Activated T-helper 1 cell treated with anti-CD3 and anti-CD28 coated beads, Interleukin-12 subunit alpha, Interleukin-12 subunit beta, Interleukin-2, Interleukin-4 antibody, amounts not matched to agents 30 ng/mL and 10 ng/mL and 1 ng/mL, durations not matched to agents 14 hours and 24 hours and 36 hours (primary cell): ENCODE measurements around the gene DNAAF3. TPM values are rescaled to one million over a fixed set of nuclear protein-coding genes. Genes with fewer than 3 reads are reported as not detected.

Experiments used
- DNase-seq: peaks from one replicate; pipeline ENCODE4 v3.0.0; 2021; ENCODE audit warnings: low spot score
- H3K27ac Mint-ChIP-seq: one replicate; pipeline ENCODE4 v1.8.0; 2021; ENCODE audit warnings: mild to moderate bottlenecking, mixed read lengths
- H3K27me3 Mint-ChIP-seq: one replicate; pipeline ENCODE4 v1.8.0; 2022; ENCODE audit warnings: mild to moderate bottlenecking, moderate library complexity, mixed read lengths; ENCODE audit not compliant: insufficient read depth
- H3K36me3 Mint-ChIP-seq: one replicate; pipeline ENCODE4 v1.8.0; 2021; ENCODE audit warnings: low read depth, mixed read lengths
- H3K4me1 Mint-ChIP-seq: one replicate; pipeline ENCODE4 v1.8.0; 2021; ENCODE audit warnings: low read depth, mixed read lengths
- H3K4me3 Mint-ChIP-seq: one replicate; pipeline ENCODE4 v1.8.0; 2021; ENCODE audit warnings: mild to moderate bottlenecking, moderate library complexity, mixed read lengths
- H3K9me3 Mint-ChIP-seq: one replicate; pipeline ENCODE4 v1.8.0; 2021; ENCODE audit warnings: mixed read lengths
- intact Hi-C: fragments of 100-400 bp; cut with micrococcal nuclease; formaldehyde crosslinking; loops from one replicate; pipeline ENCODE4 v1.15.1; 2024
- total RNA-seq: library from RNA; stranded (reverse); gene quantifications from 2 replicates; pipeline ENCODE4 v1.2.3, GENCODE V29; 2022

The DNAAF3 gene
- total RNA-seq, 1 donor from 2014 or later = 0.36 TPM

GRCh38 chr19:55116232-55116858 is 50.1 kb downstream of the DNAAF3 start:
- Mint-ChIP-seq H3K27ac (peak overlapping the region; percentile 89), H3K27me3 (peaks cover 4% of the 10 kb centered on the region), H3K36me3 (peaks cover 12% of the 10 kb centered on the region), H3K9me3 (no peaks in the 10 kb centered on the region), H3K4me1 (peaks cover 28% of the 10 kb centered on the region), H3K4me3 (peak overlapping the region; percentile 94)
- DNase-seq = peak; percentile 47
- intact Hi-C loops = loop anchor here (2.0 to 10.0 kb wide), 6 partner anchors 28 to 1196 kb away; partner anchors contain the start of genes DNAAF3, ZNF787 and ZSCAN5A

GRCh38 chr19:55115446-55116065 is 50.9 kb downstream of the DNAAF3 start:
- H3K9me3 Mint-ChIP-seq = no peaks in the 10 kb centered on the region
- H3K4me3 Mint-ChIP-seq = peak overlapping the region; percentile 94
- peaks cover 4% of the 10 kb centered on the region for H3K27me3 Mint-ChIP-seq
- DNase-seq = no peak
- peak overlapping the region; percentile 89 for H3K27ac Mint-ChIP-seq
- intact Hi-C loops = loop anchor here (2.0 to 10.0 kb wide), 6 partner anchors 27 to 1197 kb away; partner anchors contain the start of genes DNAAF3, ZNF787 and ZSCAN5A
- peaks cover 28% of the 10 kb centered on the region for H3K4me1 Mint-ChIP-seq
- H3K36me3 Mint-ChIP-seq = peaks cover 15% of the 10 kb centered on the region

GRCh38 chr19:55114566-55115145 is 51.8 kb downstream of the DNAAF3 start:
- peaks cover 28% of the 10 kb centered on the region for H3K4me1 Mint-ChIP-seq
- no peaks in the 10 kb centered on the region for H3K9me3 Mint-ChIP-seq
- H3K36me3 Mint-ChIP-seq = peaks cover 18% of the 10 kb centered on the region
- peak overlapping the region; percentile 94 for H3K4me3 Mint-ChIP-seq
- H3K27ac Mint-ChIP-seq = no peak overlapping the region
- intact Hi-C loops = loop anchor here (5.0 to 10.0 kb wide), 3 partner anchors 190 to 1198 kb away; partner anchors contain the start of genes ZNF787 and ZSCAN5A
- no peak for DNase-seq
- peaks cover 2% of the 10 kb centered on the region for H3K27me3 Mint-ChIP-seq

GRCh38 chr19:55113570-55114039 is 52.8 kb downstream of the DNAAF3 start:
- H3K36me3 Mint-ChIP-seq = peaks cover 22% of the 10 kb centered on the region
- no peak overlapping the region for H3K27ac Mint-ChIP-seq
- H3K4me3 Mint-ChIP-seq = no peak overlapping the region
- no peaks in the 10 kb centered on the region for H3K9me3 Mint-ChIP-seq
- no peaks in the 10 kb centered on the region for H3K27me3 Mint-ChIP-seq
- no peak for DNase-seq
- peaks cover 23% of the 10 kb centered on the region for H3K4me1 Mint-ChIP-seq
- intact Hi-C loops = loop anchor here (10.0 kb wide), 1 partner anchor 191 kb away; no protein-coding TSS in a partner anchor

GRCh38 chr19:55112777-55113569 is 53.4 kb downstream of the DNAAF3 start:
- Mint-ChIP-seq H3K36me3 (peaks cover 24% of the 10 kb centered on the region), H3K9me3 (no peaks in the 10 kb centered on the region), H3K4me1 (peaks cover 23% of the 10 kb centered on the region), H3K27ac (no peak overlapping the region), H3K4me3 (no peak overlapping the region), H3K27me3 (no peaks in the 10 kb centered on the region)
- intact Hi-C loops = loop anchor here (10.0 kb wide), 1 partner anchor 192 kb away; no protein-coding TSS in a partner anchor
- no peak for DNase-seq

- Mint-ChIP-seq H3K4me3 (no peak overlapping the region), H3K36me3 (peaks cover 21% of the 10 kb centered on the region), H3K27ac (no peak overlapping the region), H3K27me3 (no peaks in the 10 kb centered on the region), H3K4me1 (peaks cover 19% of the 10 kb centered on the region), H3K9me3 (no peaks in the 10 kb centered on the region)
- DNase-seq = no peak
- intact Hi-C loops = loop anchor here (10.0 kb wide), 1 partner anchor 192 kb away; no protein-coding TSS in a partner anchor
Observed at GRCh38 chr19:55112246-55112776, 54.1 kb downstream of the DNAAF3 start.

GRCh38 chr19:55111238-55111831 is 55.1 kb downstream of the DNAAF3 start:
- intact Hi-C loops = loop anchor here (10.0 kb wide), 1 partner anchor 193 kb away; no protein-coding TSS in a partner anchor
- Mint-ChIP-seq H3K27ac (no peak overlapping the region), H3K9me3 (no peaks in the 10 kb centered on the region), H3K36me3 (peaks cover 21% of the 10 kb centered on the region), H3K4me1 (peaks cover 14% of the 10 kb centered on the region), H3K27me3 (no peaks in the 10 kb centered on the region), H3K4me3 (no peak overlapping the region)
- DNase-seq = no peak

GRCh38 chr19:55109527-55110291 is 56.7 kb downstream of the DNAAF3 start:
- no peak overlapping the region for H3K4me3 Mint-ChIP-seq
- H3K27ac Mint-ChIP-seq = no peak overlapping the region
- no peaks in the 10 kb centered on the region for H3K27me3 Mint-ChIP-seq
- intact Hi-C loops = loop anchor here (10.0 kb wide), 1 partner anchor 195 kb away; no protein-coding TSS in a partner anchor
- no peaks in the 10 kb centered on the region for H3K4me1 Mint-ChIP-seq
- no peak for DNase-seq
- no peaks in the 10 kb centered on the region for H3K9me3 Mint-ChIP-seq
- peaks cover 24% of the 10 kb centered on the region for H3K36me3 Mint-ChIP-seq

Other genes with a start within 250 kb of the DNAAF3 start
- gene NLRP7, start 219.1 kb downstream of the DNAAF3 start, total RNA-seq = not detected in 2 replicates
- gene NLRP2, start 200.2 kb downstream of the DNAAF3 start, total RNA-seq = 16.8 and 19.8 TPM in 2 replicates
- 0.59 TPM in 1 of 2 replicates, not detected in the other for gene GP6, start 128.3 kb downstream of the DNAAF3 start, total RNA-seq
- 21.7 and 26.4 TPM in 2 replicates for gene RDH13, start 103.5 kb downstream of the DNAAF3 start, total RNA-seq
- 3.3 and 6.0 TPM in 2 replicates for gene EPS8L1, start 90.7 kb downstream of the DNAAF3 start, total RNA-seq
- gene PPP1R12C, start 49.0 kb downstream of the DNAAF3 start, total RNA-seq = 114 and 115 TPM in 2 replicates
- not detected in 2 replicates for gene TNNT1, start 17.4 kb downstream of the DNAAF3 start, total RNA-seq
- gene TNNI3, start 8.9 kb downstream of the DNAAF3 start, total RNA-seq = not detected in 2 replicates
- gene SYT5, start 13.7 kb upstream of the DNAAF3 start, total RNA-seq = not detected in 2 replicates
- gene PTPRH, start 42.9 kb upstream of the DNAAF3 start, total RNA-seq = 0.16 TPM in 1 of 2 replicates, not detected in the other
- 7.7 and 8.3 TPM in 2 replicates for gene TMEM86B, start 62.1 kb upstream of the DNAAF3 start, total RNA-seq
- 200 and 202 TPM in 2 replicates for gene PPP6R1, start 92.4 kb upstream of the DNAAF3 start, total RNA-seq
- gene HSPBP1, start 113.5 kb upstream of the DNAAF3 start, total RNA-seq = 66.4 and 69.6 TPM in 2 replicates
- gene BRSK1, start 117.4 kb upstream of the DNAAF3 start, total RNA-seq = 7.8 and 8.4 TPM in 2 replicates
- 0.71 TPM in 1 of 2 replicates, not detected in the other for gene TMEM150B, start 158.7 kb upstream of the DNAAF3 start, total RNA-seq
- gene KMT5C, start 173.3 kb upstream of the DNAAF3 start, total RNA-seq = 29.1 and 29.9 TPM in 2 replicates
- 0.26 TPM in 1 of 2 replicates, not detected in the other for gene COX6B2, start 188.1 kb upstream of the DNAAF3 start, total RNA-seq
- 0.05 TPM in 1 of 2 replicates, not detected in the other for gene GARIN5B, start 196.6 kb upstream of the DNAAF3 start, total RNA-seq
- gene IL11, start 203.8 kb upstream of the DNAAF3 start, total RNA-seq = 0.34 TPM in 1 of 2 replicates, not detected in the other
- gene TMEM190, start 210.2 kb upstream of the DNAAF3 start, total RNA-seq = not detected in 2 replicates
- gene TMEM238, start 217.7 kb upstream of the DNAAF3 start, total RNA-seq = 9.7 and 10.6 TPM in 2 replicates
- gene RPL28, start 219.3 kb upstream of the DNAAF3 start, total RNA-seq = 1,835 and 1,847 TPM in 2 replicates
- gene UBE2S, start 241.2 kb upstream of the DNAAF3 start, total RNA-seq = 224 and 225 TPM in 2 replicates